G401.6 (cell line): ENCODE measurements around the gene AGPAT3.
"Not testable (repeated sequence)": the region's sequence is repeated elsewhere in the genome, so short reads cannot be mapped to it uniquely, and the experiment has no call there.

Experiments
- FAIRE-seq: peaks from 2 replicates; lab custom pipeline; 2012; peaks lifted over from hg19 to GRCh38; lab: Jason Lieb, UNC

The AGPAT3 gene

DNA sequence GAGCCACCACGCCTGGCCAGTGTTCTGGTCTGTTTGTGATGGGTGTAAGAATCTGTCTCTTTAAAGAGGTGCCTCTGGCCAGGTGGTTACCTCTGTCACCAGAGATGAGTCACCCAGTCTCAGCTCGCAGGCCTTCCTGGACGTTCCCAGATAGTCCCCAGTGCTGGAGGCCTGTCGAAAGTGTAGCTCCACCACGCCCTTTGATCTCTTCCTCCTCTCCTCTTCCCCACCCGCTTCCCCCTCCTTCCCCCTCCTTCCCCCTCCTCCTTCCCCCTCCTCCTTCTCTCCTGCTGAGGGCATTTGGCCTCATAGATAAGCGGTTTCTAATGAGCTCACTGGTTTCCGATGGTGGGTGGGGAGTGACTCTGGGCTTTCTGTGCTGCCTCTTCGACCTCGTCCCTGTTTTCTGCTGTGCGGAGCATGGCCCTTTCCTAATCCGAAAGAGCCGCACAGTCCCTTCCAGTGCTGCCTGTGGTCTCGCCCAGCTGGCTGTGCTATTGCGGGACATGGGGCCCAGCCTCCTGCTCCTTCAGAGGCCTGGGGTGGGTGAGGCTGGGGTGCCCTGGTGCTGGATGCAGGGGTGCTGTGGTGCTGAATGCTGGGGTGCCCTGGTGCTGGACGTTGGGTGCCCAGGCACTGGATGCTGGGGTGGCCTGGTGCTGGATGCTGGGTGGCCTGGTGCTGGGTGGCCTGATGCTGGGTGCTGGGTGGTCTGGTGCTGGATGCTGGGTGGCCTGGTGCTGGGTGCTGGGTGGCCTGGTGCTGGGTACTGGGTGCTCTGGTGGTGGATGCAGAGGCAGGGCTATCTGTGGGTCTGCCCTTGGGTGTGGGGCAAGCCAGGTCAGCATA is 19.2 kb downstream of the AGPAT3 start:
- FAIRE-seq, result no peak

DNA sequence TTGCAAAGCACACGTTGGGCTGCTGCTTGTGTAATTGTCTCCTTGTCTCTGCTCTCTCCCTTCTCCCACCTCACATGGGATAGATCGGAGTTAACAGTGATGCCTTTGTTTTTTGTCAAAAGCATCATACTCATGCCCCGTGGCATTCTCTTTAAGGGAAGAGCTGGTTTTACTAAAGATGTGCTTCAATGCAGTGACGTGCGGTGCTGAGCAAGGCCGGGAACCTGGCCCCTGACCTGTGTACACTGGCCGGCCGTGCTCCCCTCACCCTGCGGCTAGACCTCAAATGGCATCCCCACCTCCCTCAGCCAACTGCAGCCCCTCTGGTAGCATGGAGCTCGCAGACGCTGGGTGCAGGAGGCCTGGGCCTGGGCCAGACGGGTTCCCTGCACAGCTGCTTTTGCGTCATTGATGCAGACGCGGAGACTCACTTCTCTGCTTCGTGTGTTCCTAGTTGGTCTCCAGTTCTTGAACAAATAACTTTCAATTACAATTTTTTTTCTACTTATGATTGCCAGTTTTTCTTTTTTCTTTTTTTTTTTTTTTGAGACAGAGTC is 19.9 kb downstream of the AGPAT3 start:
- no peak for FAIRE-seq

DNA sequence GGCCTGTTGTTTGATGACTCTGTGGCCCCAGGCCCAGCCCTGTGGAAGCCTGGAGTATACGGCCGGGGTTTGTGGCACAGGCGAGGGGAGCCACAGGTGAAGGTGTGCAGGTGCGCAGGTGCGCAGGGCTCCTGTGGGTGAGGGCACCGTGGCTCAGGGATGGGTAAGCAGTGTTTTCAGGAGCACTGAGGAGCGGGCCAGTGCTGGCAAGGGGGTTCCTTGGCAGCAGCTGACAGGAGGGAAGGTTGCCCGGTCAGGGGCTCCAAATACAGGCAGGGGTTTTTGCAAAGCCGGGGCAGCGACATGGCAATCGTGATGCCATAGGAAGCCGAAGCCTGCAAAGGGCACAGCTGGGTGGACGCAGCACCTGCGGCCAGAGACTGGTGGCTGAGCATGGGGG is 20.7 kb downstream of the AGPAT3 start:
- FAIRE-seq, result no peak

DNA sequence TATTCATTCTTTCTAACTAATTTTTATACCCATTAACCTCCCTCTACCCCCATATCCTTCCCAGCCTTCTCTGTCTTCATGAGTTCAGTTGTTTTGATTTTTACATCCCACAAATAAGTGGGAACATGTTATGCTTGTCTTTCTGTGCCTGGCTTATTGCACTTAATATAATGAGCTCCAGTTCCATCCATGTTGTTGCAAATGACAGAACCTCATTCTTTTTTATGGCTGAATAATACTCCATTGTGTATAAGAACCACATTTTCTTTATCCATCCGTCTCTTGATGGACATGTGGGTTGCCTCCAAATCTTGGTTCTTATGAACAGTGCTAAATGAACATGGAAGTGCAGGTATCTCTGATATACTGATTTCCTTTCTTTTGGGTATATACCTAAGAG is 21.5 kb downstream of the AGPAT3 start:
- FAIRE-seq, result no peak

DNA sequence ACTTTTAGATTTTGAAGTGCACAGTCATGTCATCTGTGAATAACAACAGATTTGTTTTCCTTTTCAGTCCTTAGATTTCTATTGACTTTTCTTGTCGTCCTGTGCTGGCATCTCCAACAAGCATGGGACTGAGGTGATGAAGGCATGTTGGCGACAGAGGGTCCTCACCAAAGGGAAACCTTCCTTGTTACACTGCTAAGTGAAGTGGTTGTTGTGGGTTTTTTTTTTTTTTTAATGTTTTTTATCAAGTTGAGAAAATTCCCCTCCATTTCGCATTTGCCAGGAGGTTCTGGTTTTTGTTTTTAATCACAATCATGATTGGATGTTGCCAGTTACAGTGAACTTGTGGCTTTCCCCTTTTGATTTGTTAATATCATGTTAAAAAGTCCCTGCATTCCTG is 24.0 kb downstream of the AGPAT3 start:
- no peak for FAIRE-seq

DNA sequence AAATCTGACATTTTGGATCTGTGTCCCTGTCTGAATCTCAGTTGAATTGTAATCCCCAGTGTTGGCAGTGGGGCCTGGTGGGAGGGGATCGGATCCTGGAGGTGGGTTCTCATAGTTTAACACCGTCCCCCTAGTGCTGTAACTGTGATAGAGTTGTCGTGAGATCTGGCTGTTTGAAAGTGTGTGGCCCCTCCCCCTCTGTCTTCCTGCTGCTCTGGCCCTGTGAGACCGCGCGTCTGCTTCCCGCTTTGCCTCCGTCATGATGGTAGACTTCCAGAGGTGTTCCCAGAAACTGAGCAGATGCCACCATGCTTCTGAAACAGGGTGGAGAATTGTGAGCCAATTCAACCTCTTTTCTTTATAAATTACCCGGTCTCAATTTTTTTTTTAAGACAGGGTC is 25.0 kb downstream of the AGPAT3 start:
- FAIRE-seq, result no peak

DNA sequence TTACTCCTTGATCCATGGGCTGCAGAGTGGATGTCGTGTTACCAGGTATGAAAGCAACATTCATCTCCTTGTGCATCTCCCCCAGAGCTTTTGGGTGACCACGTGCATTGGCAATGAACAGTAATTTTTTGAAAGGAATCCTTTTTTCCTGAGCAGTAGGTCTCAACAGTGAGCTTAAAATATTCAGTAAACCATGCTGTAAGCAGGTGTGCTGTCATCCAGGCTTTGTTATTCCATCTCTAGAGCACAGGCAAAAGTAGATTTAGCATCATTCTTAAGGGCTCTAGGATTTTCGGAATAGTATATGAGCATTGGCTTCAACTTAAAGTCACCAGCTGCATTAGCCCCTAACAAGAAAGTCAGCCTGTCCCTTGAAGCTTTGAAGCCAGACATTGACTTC is 27.3 kb downstream of the AGPAT3 start:
- FAIRE-seq, result no peak

DNA sequence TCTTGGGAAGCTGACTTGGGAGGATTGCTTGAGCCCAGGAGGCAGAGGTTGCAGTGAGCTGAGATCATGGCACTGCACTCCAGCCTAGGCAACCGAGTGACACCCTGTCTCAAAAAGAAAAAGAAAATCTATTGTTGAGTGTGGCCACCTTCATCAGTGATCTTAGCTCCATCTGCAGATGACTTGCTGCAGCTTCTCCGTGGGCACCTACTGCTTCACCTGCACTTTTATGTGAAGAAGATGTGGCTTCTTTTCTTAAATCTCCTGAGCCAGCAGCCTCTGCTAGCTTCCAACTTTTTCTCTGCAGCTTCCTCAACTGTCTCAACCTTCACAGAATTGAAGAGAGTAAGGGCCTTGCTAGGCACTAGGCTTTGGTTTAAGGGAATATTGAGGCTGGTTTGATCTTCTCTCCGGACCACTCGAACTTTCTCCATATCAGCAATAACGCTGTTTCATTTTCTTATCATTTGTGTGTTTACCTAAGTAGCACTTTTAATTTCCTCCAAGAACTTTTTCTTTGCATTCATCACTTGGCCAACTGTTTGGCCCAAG is 28.0 kb downstream of the AGPAT3 start:
- no peak for FAIRE-seq

DNA sequence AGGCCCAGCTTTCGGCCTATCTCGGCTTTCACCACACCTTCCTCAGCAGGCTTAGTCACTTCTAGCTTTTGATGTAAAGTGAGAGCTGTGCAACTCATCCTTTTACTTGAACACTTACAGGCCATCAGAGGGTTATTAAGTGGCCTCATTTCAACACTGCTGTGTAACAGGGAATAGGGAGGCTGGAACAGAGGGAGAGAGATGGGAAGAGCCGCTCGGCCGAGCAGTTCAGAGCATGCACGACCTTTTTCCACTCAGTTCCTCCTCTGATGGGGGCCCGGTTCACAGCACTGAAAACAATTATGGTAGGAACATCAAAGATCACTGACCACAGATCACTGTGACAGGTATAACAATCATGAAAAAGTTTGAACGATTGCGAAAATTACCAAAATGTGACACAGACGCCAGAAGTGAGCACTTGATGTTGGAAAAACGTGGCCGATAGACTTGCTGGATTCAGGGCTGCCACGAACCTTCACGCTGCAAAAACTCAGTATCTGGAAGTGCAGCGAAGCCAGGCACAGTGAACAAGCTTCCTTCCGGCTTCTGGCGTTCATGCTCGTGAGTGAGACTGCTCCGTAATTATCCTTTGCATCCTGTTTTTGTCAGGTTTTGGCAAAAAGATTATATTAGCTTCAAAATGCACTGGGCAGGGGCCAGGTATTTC is 28.6 kb downstream of the AGPAT3 start:
- FAIRE-seq, result no peak

DNA sequence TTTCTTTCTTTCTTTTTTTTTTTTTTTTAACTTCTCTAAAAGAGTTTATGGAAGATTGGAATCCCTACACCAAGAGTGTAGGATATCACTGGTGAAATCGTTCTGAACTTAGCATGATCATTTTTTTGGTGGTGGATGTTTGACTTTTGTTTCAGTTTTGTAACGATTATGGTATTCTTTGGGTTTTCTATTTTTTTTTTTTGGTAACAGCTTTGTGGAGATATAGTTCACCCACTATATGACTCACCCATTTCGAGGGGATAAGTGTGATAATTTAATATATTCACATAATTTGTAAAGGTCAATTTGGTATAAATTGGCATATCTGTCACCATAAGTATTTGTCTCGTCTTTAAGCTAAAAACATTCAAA is 29.2 kb downstream of the AGPAT3 start:
- no peak for FAIRE-seq

DNA sequence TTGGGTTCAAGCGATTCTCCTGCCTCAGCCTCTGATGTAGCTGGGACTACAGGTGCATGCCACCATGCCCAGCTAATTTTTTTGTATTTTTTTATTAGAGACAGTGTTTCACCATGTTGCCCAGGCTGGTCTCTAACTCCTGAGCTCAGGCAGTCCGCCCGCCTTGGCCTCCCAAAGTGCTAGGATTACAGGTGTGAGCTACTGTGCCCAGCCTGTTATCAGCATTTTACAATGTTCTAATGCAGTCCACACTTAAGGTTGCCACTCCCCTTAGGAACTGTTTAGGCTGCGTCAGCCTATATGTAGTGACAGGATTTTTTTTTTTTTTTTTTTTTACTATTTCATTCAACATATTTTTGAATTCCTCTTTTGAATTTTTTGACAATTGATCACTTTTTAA is 30.2 kb downstream of the AGPAT3 start:
- no peak for FAIRE-seq

DNA sequence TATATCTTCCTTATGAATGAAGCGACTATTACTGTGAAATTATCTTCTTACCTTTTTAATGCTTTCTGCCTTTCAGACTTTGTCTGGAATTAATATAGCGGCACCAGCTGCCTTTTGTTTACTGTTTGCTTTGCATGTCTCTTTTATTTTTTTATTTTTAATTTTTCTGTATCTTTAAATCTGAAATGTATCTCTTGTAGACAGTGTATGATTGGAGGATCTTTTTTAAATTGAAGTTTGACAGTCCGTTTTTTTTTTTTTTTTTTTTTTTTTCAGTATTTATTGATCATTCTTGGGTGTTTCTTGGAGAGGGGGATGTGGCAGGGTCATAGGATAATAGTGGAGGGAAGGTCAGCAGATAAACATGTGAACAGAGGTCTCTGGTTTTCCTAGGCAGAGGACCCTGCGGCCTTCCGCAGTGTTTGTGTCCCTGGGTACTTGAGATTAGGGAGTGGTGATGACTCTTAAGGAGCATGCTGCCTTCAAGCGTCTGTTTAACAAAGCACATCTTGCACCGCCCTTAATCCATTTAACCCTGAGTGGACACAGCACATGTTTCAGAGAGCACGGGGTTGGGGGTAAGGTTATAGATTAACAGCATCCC is 31.8 kb downstream of the AGPAT3 start:
- not testable (repeated sequence) for FAIRE-seq

DNA sequence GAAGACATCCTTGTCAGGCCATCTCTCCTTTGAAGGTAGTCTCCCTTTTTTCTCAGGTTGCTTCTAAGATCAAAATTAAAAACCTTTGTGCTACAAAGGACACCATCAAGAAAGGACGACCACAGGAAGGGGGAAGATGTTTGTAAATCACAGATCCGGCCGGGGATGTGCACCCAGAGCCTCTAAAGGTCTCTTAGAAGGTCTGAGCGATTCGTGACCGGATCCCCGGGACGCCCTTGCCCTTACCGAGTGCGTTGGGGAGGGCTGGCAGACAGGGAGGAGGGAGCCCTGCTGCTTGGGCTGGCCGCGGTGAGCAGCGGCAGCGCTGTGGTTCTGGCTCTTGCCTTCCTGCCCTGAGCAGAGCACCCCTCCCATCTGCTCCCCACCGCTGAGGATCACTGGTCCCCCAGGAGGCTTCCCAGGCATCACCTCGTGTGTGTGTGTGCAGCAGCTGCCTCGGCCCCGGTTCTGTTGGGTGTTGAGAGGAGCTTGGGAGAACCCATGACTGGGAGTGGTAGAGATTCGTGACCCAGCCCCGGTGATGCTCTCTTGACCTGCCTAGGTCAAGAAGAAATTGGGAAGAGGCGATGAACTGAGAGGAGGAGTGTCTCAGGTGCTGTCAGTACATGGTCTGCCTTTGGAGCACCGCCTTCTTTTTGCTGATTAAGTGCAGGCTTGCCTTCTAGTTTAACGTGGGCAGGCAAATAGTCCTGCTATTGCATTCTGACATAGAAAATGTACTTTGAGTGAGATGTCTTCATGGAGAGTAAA is 34.5 kb downstream of the AGPAT3 start:
- FAIRE-seq, result no peak

DNA sequence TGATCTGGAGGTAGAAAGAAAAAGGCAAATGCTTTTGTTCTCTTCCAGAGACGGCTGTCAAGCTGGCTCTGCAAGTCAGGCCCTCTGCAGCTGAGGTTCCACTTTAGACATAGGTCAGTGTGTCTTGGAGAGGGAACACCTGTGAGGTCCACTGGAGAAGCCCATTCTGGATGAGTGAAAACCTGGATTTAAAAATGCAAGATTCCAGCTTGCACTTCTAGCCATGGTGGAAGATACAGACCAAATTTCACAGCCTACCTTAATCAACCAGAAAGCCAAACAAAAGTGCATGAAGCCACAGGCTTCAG is 35.0 kb downstream of the AGPAT3 start:
- FAIRE-seq, result no peak

DNA sequence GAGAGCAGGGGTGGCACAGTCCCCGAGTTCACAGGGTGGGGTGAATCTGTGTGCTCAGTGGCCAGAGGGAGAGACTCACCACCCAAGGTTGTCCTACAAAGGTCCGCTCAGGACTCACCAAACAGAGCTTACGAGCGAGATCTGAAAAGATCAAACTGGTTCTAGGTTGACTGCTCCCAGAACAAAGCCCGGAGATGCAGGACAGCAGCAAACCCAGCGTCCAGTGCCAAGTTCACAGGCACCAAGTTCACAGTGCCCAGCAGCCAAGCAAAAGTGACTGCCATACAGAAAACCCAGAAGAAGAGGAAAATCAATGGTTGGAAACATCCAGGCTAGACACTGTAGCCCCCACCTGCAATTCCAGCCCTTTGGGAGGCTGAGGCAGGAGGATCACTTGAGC is 35.7 kb downstream of the AGPAT3 start:
- FAIRE-seq, result no peak

DNA sequence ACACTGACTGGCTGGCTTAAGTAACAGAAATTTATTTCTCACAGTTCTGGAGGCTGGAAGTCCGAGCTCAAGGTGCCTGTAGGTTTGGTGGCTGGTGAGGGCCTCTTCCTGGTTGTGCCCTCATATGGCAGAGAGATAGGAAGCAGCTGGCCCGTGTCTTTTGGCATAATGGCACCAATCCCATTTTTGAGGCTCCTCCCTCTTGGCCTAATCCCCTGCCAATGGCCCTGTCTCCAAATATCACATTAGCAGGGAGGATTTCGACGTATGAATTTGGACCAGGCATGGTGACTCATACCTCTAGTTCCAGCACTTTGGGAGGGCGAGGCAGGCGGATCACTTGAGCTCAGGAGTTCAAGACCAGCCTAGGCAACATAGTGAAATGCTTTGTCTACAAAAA is 37.4 kb downstream of the AGPAT3 start:
- no peak for FAIRE-seq

DNA sequence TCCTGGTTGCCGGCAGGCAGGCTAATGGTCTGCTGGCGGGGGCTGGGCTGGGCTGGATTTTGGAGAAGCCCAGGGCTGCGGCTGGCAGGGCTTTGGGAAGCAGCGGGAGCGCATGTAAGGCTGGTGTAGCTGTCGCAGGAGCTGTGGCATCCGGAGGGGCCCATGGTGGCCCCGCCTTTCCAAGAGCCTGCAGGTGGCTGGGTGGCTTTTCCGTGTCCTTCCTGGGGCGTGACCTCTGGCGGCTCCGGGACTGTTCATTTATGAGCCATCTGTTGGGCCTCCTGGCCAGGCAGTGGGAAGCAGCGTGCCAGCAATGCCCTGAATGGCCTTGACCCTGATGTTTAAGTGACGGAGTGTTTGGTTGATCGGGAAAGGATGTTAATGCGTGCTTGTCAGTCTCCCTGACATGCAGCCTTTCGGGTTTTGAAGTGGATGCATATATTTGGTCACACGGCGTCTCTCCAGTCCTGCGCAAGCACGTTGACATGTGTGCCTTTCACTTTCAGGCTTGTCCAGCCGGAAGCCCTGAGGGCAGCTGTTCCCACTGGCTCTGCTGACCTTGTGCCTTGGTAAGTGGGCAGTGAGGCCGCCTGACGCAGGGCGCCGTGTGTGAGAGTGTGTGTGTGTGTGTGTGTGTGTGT is 38.5 kb downstream of the AGPAT3 start:
- FAIRE-seq, result no peak

DNA sequence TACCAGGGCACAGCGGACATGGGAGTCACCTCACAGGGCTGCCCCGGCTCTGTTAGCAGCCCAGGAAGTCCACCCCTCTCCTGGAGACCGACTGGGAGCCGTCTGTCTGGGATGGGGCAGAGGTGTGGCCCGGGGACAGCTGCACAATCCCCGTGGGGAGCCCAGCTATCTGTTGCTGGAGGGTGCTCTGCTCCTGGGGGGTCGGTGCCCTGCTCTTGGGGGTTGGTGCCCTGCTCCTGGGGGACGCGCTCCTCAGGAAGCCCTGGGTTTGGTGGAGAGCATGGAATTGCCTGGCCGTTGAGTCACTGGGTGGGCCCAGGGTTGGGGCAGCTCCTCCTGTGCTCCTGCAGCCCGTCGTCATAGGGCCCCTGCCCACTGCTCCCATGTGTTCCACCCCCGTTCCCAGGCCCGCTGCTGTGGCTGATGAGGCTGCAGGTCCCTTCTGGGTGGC is 39.3 kb downstream of the AGPAT3 start:
- no peak for FAIRE-seq

DNA sequence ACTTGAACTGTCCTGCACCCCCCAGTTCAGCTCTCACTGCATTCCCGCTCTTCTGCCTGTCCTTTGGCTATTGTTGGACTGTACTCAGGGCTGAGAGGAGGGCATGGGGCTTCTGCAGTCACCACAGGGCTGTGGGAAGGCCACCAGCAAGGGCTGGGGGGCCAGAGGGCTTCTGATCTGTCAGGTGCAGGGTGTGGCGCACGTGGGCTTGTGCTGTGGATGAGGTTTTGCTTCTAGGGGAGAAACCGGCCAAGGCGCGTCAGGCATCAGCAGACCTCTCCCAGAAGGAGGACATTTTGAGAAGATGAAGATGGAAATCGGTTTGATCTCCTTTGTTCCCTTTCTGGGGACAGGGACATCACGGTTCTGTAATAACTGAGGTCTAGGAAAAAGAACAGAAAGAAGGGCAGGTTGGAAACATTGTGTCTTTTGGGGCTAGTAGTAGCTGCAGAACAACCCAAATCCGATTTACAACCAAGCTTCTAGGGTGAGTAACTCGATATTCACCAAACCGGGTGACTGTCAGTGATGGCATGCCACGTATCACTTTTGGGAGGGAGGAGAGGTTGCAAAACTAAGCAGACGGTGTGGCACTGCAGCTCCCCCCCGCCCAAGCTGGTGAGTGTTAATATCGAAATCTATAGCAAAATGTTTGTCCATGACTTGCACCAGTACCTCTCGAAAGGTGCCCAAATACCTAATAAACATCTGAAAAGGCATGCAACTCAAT is 40.9 kb downstream of the AGPAT3 start:
- FAIRE-seq, result no peak

DNA sequence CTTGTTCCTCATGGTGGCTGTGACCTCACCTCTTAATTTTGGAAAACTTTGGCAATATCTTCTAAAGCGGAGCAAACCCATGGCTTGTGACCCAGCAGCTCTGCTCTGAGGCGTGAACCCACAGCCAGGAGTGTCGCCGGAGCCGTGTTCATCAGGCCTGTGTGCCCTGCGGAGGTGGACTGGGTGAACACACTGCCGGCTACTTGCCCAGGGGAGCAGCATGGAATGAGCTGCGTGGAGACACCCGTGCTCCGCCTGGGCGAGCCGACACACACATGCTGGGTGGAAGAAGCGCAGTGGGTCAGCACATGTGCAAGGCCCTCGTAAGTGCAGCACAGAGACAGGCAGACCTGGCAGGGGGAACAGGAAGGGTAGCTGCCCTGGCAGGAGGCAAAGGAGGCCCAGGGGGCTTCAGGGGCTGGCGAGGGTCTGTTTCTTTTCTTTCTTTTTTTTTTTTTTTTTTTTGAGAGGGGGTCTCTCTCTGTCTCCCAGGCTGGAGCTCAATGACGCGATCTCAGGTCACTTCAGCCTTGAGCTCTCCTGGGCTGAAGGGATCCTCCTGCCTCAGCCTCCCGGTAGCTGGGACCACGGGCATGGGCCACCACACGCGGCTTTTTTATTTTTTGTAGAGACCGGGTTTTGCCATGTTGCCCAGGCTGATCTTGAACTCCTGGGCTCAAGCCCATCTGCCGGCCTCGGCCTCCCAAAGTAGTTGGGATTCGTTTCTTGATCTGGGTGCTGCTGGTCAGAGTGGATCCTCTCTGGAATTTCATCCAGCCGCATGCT is 41.8 kb downstream of the AGPAT3 start:
- no peak for FAIRE-seq
